Stomach smooth muscle (tissue), 2 donors: ENCODE data around the gene C1QTNF6.

Source experiments
- H3K27ac ChIP-seq: one replicate; pipeline ENCODE4 v1.7.0; 2013; ENCODE audit warnings: mild to moderate bottlenecking, low read length, inconsistent platforms
- H3K27me3 ChIP-seq, 2 donors: one replicate each; pipeline ENCODE4 v1.7.0; 2013; ENCODE audit warnings: low read length in 2 of 2; ENCODE audit not compliant: insufficient read depth in 2 of 2, control insufficient read depth in 1 of 2
- H3K36me3 ChIP-seq, 2 donors: one replicate each; pipeline ENCODE4 v1.7.0; 2013; ENCODE audit warnings: low read length in 2 of 2; ENCODE audit not compliant: control insufficient read depth in 2 of 2, insufficient read depth in 2 of 2
- H3K4me1 ChIP-seq: one replicate; pipeline ENCODE4 v1.7.0; 2013; ENCODE audit warnings: low read length; ENCODE audit not compliant: control insufficient read depth, insufficient read depth
- H3K4me3 ChIP-seq, 2 donors: one replicate each; pipeline ENCODE4 v1.7.0; 2013; ENCODE audit warnings: low read length in 2 of 2
- H3K9ac ChIP-seq, 2 donors: one replicate each; pipeline ENCODE4 v1.7.0; 2013; ENCODE audit warnings: low read length in 2 of 2, mild to moderate bottlenecking in 1 of 2
- H3K9me3 ChIP-seq, 2 donors: one replicate each; pipeline ENCODE4 v1.7.0; 2013; ENCODE audit warnings: low read length in 2 of 2; ENCODE audit not compliant: control insufficient read depth in 2 of 2
- donor health status: healthy.
- donor health status: Pancreatic carcinoma.

C1QTNF6 gene

GRCh38 chr22:37229805-37230672, 42.0 kb upstream of the C1QTNF6 start:
- Histone ChIP-seq H3K4me3 (no peak overlapping the region), H3K27me3 (peaks cover 12 to 17% of the 10 kb centered on the region in 2 donors), H3K36me3 (no peaks in the 10 kb centered on the region), H3K27ac (no peak overlapping the region), H3K9ac (no peak overlapping the region), H3K9me3 (no peaks in the 10 kb centered on the region), H3K4me1 (no peaks in the 10 kb centered on the region)

- Histone ChIP-seq H3K4me1 (no peaks in the 10 kb centered on the region), H3K4me3 (no peak overlapping the region), H3K27ac (no peak overlapping the region), H3K9ac (no peak overlapping the region), H3K9me3 (no peaks in the 10 kb centered on the region), H3K36me3 (no peaks in the 10 kb centered on the region), H3K27me3 (peaks cover 6 to 13% of the 10 kb centered on the region in 2 donors)
These were observed 41.2 kb upstream of the C1QTNF6 start for GRCh38 chr22:37229012-37229804.

- no peaks in the 10 kb centered on the region for H3K4me1 ChIP-seq
- no peak overlapping the region for H3K27ac ChIP-seq
- no peaks in the 10 kb centered on the region for H3K36me3 ChIP-seq
- peaks cover 0 to 9% of the 10 kb centered on the region in 2 donors for H3K27me3 ChIP-seq
- no peak overlapping the region for H3K9ac ChIP-seq
- no peaks in the 10 kb centered on the region for H3K9me3 ChIP-seq
- no peak overlapping the region for H3K4me3 ChIP-seq
These were observed 40.3 kb upstream of the C1QTNF6 start for GRCh38 chr22:37228106-37229011.

GRCh38 chr22:37226514-37226913, 38.5 kb upstream of the C1QTNF6 start:
- Histone ChIP-seq H3K9me3 (peaks cover 0 to 2% of the 10 kb centered on the region in 2 donors), H3K4me1 (no peaks in the 10 kb centered on the region)

GRCh38 chr22:37226087-37226486, 38.0 kb upstream of the C1QTNF6 start:
- no peaks in the 10 kb centered on the region for H3K36me3 ChIP-seq
- peaks cover 0 to 7% of the 10 kb centered on the region in 2 donors for H3K27me3 ChIP-seq
- H3K27ac ChIP-seq: no peak overlapping the region
- no peak overlapping the region for H3K4me3 ChIP-seq
- H3K4me1 ChIP-seq: no peaks in the 10 kb centered on the region
- H3K9me3 ChIP-seq: peaks cover 0 to 6% of the 10 kb centered on the region in 2 donors
- H3K9ac ChIP-seq: no peak overlapping the region

More at GRCh38 chr22:37226514-37226913, 38.5 kb upstream of the C1QTNF6 start:
- Histone ChIP-seq H3K27me3 (peaks cover 0 to 6% of the 10 kb centered on the region in 2 donors), H3K27ac (no peak overlapping the region), H3K36me3 (no peaks in the 10 kb centered on the region), H3K9ac (no peak overlapping the region), H3K4me3 (no peak overlapping the region)

GRCh38 chr22:37225481-37225880, 37.4 kb upstream of the C1QTNF6 start:
- H3K4me3 ChIP-seq: no peak overlapping the region
- H3K36me3 ChIP-seq: no peaks in the 10 kb centered on the region
- peaks cover 0 to 7% of the 10 kb centered on the region in 2 donors for H3K9me3 ChIP-seq
- H3K4me1 ChIP-seq: no peaks in the 10 kb centered on the region
- peaks cover 0 to 7% of the 10 kb centered on the region in 2 donors for H3K27me3 ChIP-seq
- no peak overlapping the region for H3K27ac ChIP-seq
- no peak overlapping the region for H3K9ac ChIP-seq

GRCh38 chr22:37224757-37225420, 36.8 kb upstream of the C1QTNF6 start:
- H3K27ac ChIP-seq: no peak overlapping the region
- no peaks in the 10 kb centered on the region for H3K36me3 ChIP-seq

GRCh38 chr22:37223965-37224551, 36.0 kb upstream of the C1QTNF6 start:
- H3K4me1 ChIP-seq: no peaks in the 10 kb centered on the region
- H3K27ac ChIP-seq: no peak overlapping the region
- H3K9me3 ChIP-seq: peaks cover 0 to 7% of the 10 kb centered on the region in 2 donors
- no peak overlapping the region for H3K9ac ChIP-seq
- H3K4me3 ChIP-seq: no peak overlapping the region
- H3K27me3 ChIP-seq: peaks cover 4 to 7% of the 10 kb centered on the region in 2 donors
- H3K36me3 ChIP-seq: no peaks in the 10 kb centered on the region

More at GRCh38 chr22:37224757-37225420, 36.8 kb upstream of the C1QTNF6 start:
- no peak overlapping the region for H3K4me3 ChIP-seq
- no peak overlapping the region for H3K9ac ChIP-seq
- H3K9me3 ChIP-seq: peaks cover 0 to 7% of the 10 kb centered on the region in 2 donors
- H3K27me3 ChIP-seq: peaks cover 2 to 7% of the 10 kb centered on the region in 2 donors
- no peaks in the 10 kb centered on the region for H3K4me1 ChIP-seq

- H3K9me3 ChIP-seq: peaks cover 0 to 7% of the 10 kb centered on the region in 2 donors
- H3K27me3 ChIP-seq: peaks cover 4 to 5% of the 10 kb centered on the region in 2 donors
- H3K36me3 ChIP-seq: no peaks in the 10 kb centered on the region
- H3K4me3 ChIP-seq: no peak overlapping the region
- no peak overlapping the region for H3K9ac ChIP-seq
- no peaks in the 10 kb centered on the region for H3K4me1 ChIP-seq
- H3K27ac ChIP-seq: no peak overlapping the region
These were observed 34.5 kb upstream of the C1QTNF6 start for GRCh38 chr22:37222440-37222971.
